Neuron (in vitro differentiated cells): ENCODE results near the gene MEIOB.
"Not testable (repeated sequence)": the region's sequence is repeated elsewhere in the genome, so short reads cannot be mapped to it uniquely, and the experiment has no call there.

Experiments used
- H2AFZ ChIP-seq: one replicate; pipeline ENCODE4 v1.6.1; 2013; ENCODE audit warnings: low read depth, mild to moderate bottlenecking, inconsistent platforms, low read length, moderate library complexity
- H3K27me3 ChIP-seq: one replicate; pipeline ENCODE4 v1.6.1; 2013; ENCODE audit warnings: low read length; ENCODE audit not compliant: insufficient read depth
- H3K36me3 ChIP-seq: one replicate; pipeline ENCODE4 v1.6.1; 2013; ENCODE audit warnings: low read length; ENCODE audit not compliant: insufficient read depth
- H3K4me1 ChIP-seq: one replicate; pipeline ENCODE4 v1.6.1; 2013; ENCODE audit warnings: low read length; ENCODE audit not compliant: insufficient read depth
- H3K4me3 ChIP-seq: 2 replicates; pipeline ENCODE4 v1.5.1; 2013; ENCODE audit warnings: mild to moderate bottlenecking, low read length, moderate library complexity
- H3K9me3 ChIP-seq: one replicate; pipeline ENCODE4 v1.6.1; 2013; ENCODE audit warnings: low read length

MEIOB gene

GRCh38 chr16:1871974-1872635 is at the start of gene MEIOB:
MEIOB (minus strand) TSS chr16:1872164; CDS start chr16:1868175, 3,989 bp downstream.
- Histone ChIP-seq H3K36me3 (no peaks in the 10 kb centered on the region), H2AFZ (no peak within 1 kb of the TSS), H3K27me3 (peaks cover 4% of the 10 kb centered on the region), H3K9me3 (no peaks in the 10 kb centered on the region), H3K4me1 (peaks cover 3% of the 10 kb centered on the region), H3K4me3 (no peak within 1 kb of the TSS)

- H3K36me3 ChIP-seq: no peaks in the 10 kb centered on the region
- peaks cover 81% of the 10 kb centered on the region for H3K27me3 ChIP-seq
- H3K4me1 ChIP-seq: peaks cover 9% of the 10 kb centered on the region
These were observed 48.8 kb upstream of the MEIOB start for GRCh38 chr16:1920727-1921171.

GRCh38 chr16:1920122-1920521 is 48.2 kb upstream of the MEIOB start:
- not testable (repeated sequence) for H3K36me3 ChIP-seq, H3K9me3 ChIP-seq, H3K4me3 ChIP-seq, H2AFZ ChIP-seq, H3K4me1 ChIP-seq
- peaks cover 79% of the 10 kb centered on the region for H3K27me3 ChIP-seq

More at GRCh38 chr16:1920727-1921171, 48.8 kb upstream of the MEIOB start:
- Histone ChIP-seq H3K9me3 (no peaks in the 10 kb centered on the region), H3K4me3 (no peak overlapping the region), H2AFZ (no peak overlapping the region)

- Histone ChIP-seq H3K36me3 (no peaks in the 10 kb centered on the region), H3K9me3 (no peaks in the 10 kb centered on the region), H3K4me1 (peaks cover 9% of the 10 kb centered on the region), H3K4me3 (no peak overlapping the region), H3K27me3 (peaks cover 79% of the 10 kb centered on the region), H2AFZ (no peak overlapping the region)
These were observed 47.5 kb upstream of the MEIOB start for GRCh38 chr16:1919327-1919998.

- no peaks in the 10 kb centered on the region for H3K36me3 ChIP-seq
- peak within 1 kb of the TSS; percentile 36 for H3K4me3 ChIP-seq
- peaks cover 79% of the 10 kb centered on the region for H3K27me3 ChIP-seq
- H3K9me3 ChIP-seq: no peaks in the 10 kb centered on the region
- H3K4me1 ChIP-seq: peaks cover 9% of the 10 kb centered on the region
- H2AFZ ChIP-seq: no peak within 1 kb of the TSS
These were observed 46.7 kb upstream of the MEIOB start, which contains the start of gene HS3ST6 for GRCh38 chr16:1918351-1919326. HS3ST6 (minus strand) TSS chr16:1918415; CDS start chr16:1918323, 92 bp downstream.

GRCh38 chr16:1917665-1918350 is 45.8 kb upstream of the MEIOB start:
- no peak overlapping the region for H2AFZ ChIP-seq
- no peak overlapping the region for H3K4me3 ChIP-seq
- H3K4me1 ChIP-seq: peaks cover 9% of the 10 kb centered on the region
- H3K27me3 ChIP-seq: peaks cover 78% of the 10 kb centered on the region
- H3K9me3 ChIP-seq: no peaks in the 10 kb centered on the region
- no peaks in the 10 kb centered on the region for H3K36me3 ChIP-seq

- no peaks in the 10 kb centered on the region for H3K9me3 ChIP-seq
- H3K27me3 ChIP-seq: peaks cover 76% of the 10 kb centered on the region
- no peak overlapping the region for H2AFZ ChIP-seq
- H3K36me3 ChIP-seq: no peaks in the 10 kb centered on the region
- H3K4me1 ChIP-seq: peaks cover 9% of the 10 kb centered on the region
- H3K4me3 ChIP-seq: no peak overlapping the region
These were observed 45.2 kb upstream of the MEIOB start for GRCh38 chr16:1917056-1917664.

GRCh38 chr16:1916640-1916990 is 44.7 kb upstream of the MEIOB start:
- H3K36me3 ChIP-seq: no peaks in the 10 kb centered on the region
- peaks cover 76% of the 10 kb centered on the region for H3K27me3 ChIP-seq
- peaks cover 9% of the 10 kb centered on the region for H3K4me1 ChIP-seq
- H3K4me3 ChIP-seq: no peak overlapping the region
- H3K9me3 ChIP-seq: no peaks in the 10 kb centered on the region
- no peak overlapping the region for H2AFZ ChIP-seq

- no peaks in the 10 kb centered on the region for H3K9me3 ChIP-seq
- H3K27me3 ChIP-seq: peaks cover 76% of the 10 kb centered on the region
- H2AFZ ChIP-seq: no peak overlapping the region
- no peaks in the 10 kb centered on the region for H3K36me3 ChIP-seq
- H3K4me3 ChIP-seq: no peak overlapping the region
- H3K4me1 ChIP-seq: peaks cover 9% of the 10 kb centered on the region
These were observed 44.0 kb upstream of the MEIOB start for GRCh38 chr16:1915732-1916639.

GRCh38 chr16:1914988-1915387 is 43.0 kb upstream of the MEIOB start:
- no peaks in the 10 kb centered on the region for H3K36me3 ChIP-seq
- H3K4me3 ChIP-seq: no peak overlapping the region
- H3K9me3 ChIP-seq: no peaks in the 10 kb centered on the region
- no peak overlapping the region for H2AFZ ChIP-seq
- peaks cover 70% of the 10 kb centered on the region for H3K27me3 ChIP-seq
- H3K4me1 ChIP-seq: peaks cover 9% of the 10 kb centered on the region

- no peaks in the 10 kb centered on the region for H3K9me3 ChIP-seq
- no peak overlapping the region for H2AFZ ChIP-seq
- peaks cover 67% of the 10 kb centered on the region for H3K27me3 ChIP-seq
- H3K36me3 ChIP-seq: no peaks in the 10 kb centered on the region
- no peak overlapping the region for H3K4me3 ChIP-seq
- H3K4me1 ChIP-seq: peaks cover 7% of the 10 kb centered on the region
These were observed 42.2 kb upstream of the MEIOB start for GRCh38 chr16:1914084-1914608.
